ENCODE results near the gene STING1. TPM values are rescaled to one million over a fixed set of nuclear protein-coding genes. Genes with fewer than 3 reads are reported as not detected.
A peak's percentile ranks its signal among the peaks of the same experiment; 100 is the strongest.
"Not testable (repeated sequence)": the region's sequence is repeated elsewhere in the genome, so short reads cannot be mapped to it uniquely, and the experiment has no call there.

The STING1 gene
- 353 TPM for total RNA-seq

DNA sequence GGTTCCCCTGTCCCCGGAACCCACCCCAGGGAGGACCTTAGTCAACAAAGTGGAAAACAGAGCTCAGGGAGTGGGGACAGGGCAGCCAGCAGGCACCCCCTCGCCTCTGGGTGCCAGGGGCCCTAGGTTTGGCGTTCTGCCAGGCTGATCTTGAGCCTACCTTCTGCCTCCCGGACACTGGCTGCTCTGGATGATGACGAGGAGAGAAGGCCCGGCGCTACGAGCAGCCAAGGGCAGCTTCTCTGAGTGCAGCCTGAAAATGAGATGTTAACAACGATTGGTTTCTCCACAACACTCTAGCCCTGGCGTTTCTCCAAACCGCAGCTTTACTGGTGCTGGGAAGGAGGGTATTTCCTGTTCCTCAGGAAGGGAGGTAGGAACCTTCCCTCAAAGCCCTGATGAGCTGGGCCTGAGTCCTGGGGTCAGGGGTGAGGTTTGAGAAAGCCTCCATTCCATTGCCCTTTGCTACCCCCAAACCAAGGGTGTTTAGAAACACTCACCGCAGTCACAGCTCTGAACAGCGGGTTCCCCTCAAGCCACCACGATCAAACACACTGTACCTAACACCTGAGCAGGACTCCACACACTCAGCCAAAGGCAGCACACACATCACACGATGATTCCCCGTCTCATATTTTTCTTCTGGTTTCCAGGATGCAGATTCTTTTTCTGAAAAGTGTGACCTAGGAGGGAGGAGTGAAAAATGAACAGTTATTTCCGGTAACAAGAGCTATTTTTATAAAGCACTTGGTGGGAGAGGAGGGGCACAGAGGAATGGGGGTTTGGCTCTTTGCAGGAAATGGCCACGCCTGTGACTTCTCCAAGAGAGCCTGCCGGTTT lies at the start of gene STING1:
STING1 (minus strand) TSS at position 709 of the 840 bp plus-strand sequence. CDS start 1,054 bp downstream, outside the sequence.
- DNase-seq (ENCODE audit: low read depth in 2 of 3, low spot score in 2 of 3): peak in 2 of 3 donors; percentile 84 to 90

DNA sequence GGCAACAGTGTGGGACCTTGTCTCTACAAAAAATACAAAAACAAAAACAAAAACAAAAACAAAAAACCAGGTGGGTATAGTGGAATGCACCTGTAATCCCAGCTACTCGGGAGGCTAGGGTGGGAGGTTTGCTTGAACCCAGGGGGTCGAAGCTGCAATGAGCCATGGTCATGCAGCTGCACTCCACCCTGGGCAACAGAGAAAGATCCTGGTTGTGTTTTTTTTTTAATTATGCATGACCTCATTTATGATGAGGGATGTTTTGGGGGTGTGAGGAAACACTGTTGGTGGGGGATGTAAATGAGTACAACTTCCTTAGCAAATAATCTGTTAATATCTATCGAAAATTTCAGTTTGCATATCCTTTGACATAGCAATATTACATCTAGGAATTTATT lies 49.2 kb upstream of the STING1 start:
- no peak for DNase-seq (ENCODE audit: low read depth in 2 of 3, low spot score in 2 of 3)

DNA sequence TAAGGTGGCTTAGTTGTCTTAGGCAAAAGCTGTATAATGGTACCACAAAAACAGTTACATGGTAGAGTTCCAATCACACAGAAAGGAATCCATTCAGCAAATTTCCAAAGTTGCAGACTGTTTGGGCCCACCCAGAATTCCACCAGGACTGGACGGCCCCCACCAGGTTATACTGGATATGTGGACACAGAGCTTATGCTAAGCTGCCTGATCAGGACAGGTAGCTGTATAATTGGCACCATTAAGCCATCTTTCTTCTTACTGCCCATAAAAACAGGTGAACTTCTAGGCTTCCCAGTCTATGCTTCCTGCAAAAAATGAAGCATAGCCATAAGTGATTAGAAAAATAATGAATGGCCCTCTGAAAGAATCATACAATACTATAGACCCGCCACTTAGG lies 47.5 kb upstream of the STING1 start:
- DNase-seq (ENCODE audit: low read depth in 2 of 3, low spot score in 2 of 3): not testable (repeated sequence)

DNA sequence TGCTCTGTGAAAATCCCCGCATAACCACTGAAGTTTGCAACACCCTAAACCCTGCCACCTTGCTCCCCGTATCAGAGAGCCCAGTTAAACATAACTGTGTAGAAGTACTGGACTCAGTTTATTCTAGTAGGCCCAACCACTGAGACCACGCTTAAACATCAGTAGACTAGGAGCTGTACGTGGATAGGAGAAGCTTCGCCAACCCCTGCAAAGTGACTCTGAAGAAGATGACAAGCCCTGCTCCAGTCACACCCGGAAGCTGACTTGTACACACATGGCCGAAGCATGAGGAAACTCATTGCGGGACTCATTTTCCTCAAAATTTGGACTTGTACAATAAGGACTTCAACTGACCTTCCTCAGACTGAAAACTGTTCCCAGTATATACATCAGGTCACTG lies 46.1 kb upstream of the STING1 start:
- DNase-seq (ENCODE audit: low read depth in 2 of 3, low spot score in 2 of 3): not testable (repeated sequence)

DNA sequence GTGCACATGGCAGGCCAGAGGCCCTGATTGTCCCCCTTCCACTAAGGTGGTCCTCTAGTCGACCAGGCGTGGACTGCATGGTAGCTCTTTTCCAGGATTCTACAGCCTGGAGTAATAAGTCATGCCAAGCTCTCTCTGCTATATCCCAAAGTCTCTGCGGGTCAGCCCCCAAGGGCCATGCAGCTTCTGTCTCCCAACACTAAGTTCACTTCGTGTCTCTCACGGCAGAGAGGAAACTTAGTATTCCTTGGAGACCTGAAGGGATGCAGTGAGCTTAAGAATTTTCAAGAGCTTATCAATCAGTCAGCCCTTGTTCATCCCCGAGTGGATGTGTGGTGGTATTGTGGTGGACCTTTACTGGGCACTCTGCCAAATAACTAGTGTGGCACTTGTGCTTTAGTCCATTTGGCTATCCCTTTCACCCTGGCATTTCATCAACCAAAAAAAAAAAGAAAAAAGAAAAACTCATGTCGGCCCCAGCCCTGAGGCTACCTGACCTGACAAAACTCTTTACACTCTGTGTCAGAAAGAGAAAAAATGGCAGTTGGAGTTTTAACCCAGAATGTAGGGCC lies 45.4 kb upstream of the STING1 start:
- not testable (repeated sequence) for DNase-seq (ENCODE audit: low read depth in 2 of 3, low spot score in 2 of 3)

- not testable (repeated sequence) for DNase-seq (ENCODE audit: low read depth in 2 of 3, low spot score in 2 of 3)
Observed at GRCh38 chr5:139527090-139527470, 44.5 kb upstream of the STING1 start.

DNA sequence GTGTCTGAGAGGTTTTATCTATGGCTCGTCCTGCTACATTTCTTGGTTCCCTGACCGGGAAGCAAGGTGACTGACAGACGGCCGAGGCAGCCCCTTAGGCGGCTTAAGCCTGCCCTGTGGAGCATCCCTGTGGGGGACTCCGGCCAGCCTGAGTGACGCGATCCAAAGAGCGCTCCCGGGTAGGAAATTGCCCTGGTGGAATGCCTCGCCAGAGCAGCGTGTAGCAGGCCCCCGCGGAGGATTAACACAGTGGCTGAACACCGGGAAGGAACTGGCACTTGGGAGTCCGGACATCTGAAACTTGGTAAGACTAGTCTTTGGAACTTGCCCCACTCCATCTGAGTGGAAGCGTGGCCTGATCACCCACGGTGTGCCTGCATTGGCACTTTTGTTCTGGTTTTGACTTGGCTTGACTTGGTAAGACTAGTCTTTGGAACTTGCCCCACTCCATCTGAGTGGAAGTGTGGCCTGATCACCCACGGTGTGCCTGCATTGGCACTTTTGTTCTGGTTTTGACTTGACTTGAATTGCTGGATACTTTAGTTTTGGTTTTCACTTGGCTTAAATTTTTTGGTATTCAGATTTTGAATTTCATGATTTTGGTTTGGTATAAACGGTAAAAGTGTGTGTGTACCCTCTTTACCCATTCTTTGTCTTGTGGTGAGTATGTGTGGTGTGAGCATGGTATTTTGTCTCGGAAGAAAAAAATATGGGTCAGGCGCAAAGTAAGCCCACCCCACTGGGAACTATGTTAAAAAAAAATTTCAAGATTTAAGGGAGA lies 43.9 kb upstream of the STING1 start:
- not testable (repeated sequence) for DNase-seq (ENCODE audit: low read depth in 2 of 3, low spot score in 2 of 3)

GRCh38 chr5:139525586-139526308 lies 43.2 kb upstream of the STING1 start:
- DNase-seq (ENCODE audit: low read depth in 2 of 3, low spot score in 2 of 3): not testable (repeated sequence)

- DNase-seq (ENCODE audit: low read depth in 2 of 3, low spot score in 2 of 3): no peak
Observed at GRCh38 chr5:139524940-139525585, 42.5 kb upstream of the STING1 start.

- no peak for DNase-seq (ENCODE audit: low read depth in 2 of 3, low spot score in 2 of 3)
Observed at GRCh38 chr5:139524446-139524845, 41.9 kb upstream of the STING1 start.

DNA sequence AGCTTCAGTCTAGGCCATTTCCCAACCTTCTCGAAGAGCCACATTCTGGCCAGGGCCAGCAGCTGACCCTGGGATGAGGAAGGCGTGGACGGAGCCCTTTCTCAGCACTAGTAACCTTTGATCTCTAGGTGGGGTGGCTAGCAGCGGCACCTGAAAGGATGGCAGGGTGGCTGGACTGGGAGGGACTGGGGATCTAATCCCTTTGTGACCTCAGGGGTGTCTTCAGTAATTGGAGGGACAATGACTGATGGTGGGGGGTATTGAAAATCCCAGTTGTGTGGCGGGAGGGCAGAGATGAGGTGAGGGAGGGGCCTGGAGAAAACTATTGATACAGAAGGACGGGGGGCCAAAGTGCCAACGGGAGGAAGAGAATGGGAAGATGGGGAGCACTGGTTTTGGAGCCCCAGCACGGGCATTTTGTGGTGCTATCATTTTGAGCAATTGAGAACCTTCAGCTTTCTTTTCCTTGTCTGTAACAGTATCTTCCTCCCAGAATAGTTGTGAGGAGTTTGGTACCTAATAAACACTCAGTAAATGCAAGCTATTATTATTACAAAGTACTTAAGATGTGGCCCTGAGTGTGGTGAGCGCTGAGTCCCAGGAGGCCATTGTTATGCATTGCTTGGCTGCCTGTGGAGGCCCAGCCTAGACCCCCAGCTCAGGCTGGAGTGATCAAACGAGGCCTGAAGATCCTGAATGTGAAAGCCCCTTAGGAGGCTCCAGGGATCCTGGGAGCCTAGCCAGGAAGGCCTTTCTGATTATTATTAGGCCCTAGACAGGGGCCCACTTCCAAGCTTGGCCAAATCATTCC lies 41.3 kb upstream of the STING1 start:
- DNase-seq (ENCODE audit: low read depth in 2 of 3, low spot score in 2 of 3): no peak

GRCh38 chr5:139517683-139518564 lies 35.4 kb upstream of the STING1 start:
- peak; percentile 86 to 90 (median 88) for DNase-seq (ENCODE audit: low read depth in 2 of 3, low spot score in 2 of 3)

DNA sequence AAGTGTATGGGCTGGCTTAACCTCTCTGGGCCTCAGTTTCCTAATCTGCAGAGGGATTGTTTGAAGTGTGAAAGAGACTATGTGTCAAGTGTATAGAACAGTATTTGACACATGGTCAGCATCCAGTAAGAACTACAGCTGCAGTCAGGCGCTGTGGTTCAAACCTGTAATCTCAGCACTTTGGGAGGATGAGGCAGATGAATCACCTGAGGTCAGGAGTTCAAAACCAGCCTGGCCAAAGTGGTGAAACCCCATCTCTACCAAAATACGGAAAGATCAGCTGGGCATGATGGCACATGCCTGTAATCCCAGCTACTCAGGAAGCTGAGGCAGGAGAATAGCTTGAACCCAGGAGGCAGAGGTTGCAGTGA lies 31.9 kb upstream of the STING1 start:
- DNase-seq (ENCODE audit: low read depth in 2 of 3, low spot score in 2 of 3): no peak

DNA sequence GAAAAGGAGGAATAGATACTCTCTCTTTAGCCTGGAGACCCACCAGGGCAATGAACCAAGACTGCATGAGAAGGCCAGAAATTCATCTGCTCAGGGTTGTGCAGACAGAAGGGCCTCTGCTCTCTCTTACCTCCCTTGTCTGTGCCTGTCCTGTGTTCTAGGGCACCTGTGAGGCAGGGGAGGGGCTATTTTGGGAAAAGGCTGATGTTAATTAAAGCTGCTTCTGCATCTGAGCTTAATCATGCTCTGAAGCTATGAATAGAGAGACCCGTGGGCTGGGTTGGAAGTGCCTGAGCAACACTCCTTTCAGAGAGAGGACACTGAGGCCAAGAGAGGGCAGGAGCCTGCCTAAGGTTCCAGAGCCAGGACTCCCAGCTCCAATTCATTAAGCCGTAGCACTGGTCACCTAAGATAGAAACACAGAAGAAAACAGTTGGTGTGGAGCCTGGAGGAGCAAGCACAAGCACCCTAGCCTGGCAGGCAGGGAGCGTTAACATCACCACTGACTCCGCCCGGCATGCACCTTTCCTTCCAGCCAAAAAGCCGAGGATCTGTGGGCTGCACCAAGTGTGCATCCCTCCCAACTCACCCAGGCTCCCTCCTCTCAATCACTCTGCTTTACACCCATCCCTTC lies 31.4 kb upstream of the STING1 start:
- DNase-seq (ENCODE audit: low read depth in 2 of 3, low spot score in 2 of 3): no peak

DNA sequence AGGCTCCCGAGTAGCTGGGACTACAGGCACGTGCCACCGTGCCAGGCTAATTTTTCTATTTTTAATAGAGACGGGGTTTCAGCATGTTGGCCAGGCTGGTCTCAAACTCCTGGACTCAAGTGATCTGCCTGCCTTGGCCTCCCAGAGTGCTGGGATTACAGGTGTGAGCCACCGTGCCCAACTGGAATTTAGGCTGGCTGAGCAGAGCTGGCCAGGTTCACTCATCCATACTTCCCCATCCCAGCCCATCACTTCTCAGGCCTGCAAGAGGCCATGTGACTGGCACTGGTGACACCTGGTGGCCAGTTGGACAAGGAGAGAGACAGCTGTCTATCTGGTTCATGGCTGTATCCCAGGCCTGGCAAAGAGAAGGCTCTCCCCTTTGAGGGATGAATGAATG lies 30.9 kb upstream of the STING1 start:
- peak; percentile 58 to 86 (median 78) for DNase-seq (ENCODE audit: low read depth in 2 of 3, low spot score in 2 of 3)

DNA sequence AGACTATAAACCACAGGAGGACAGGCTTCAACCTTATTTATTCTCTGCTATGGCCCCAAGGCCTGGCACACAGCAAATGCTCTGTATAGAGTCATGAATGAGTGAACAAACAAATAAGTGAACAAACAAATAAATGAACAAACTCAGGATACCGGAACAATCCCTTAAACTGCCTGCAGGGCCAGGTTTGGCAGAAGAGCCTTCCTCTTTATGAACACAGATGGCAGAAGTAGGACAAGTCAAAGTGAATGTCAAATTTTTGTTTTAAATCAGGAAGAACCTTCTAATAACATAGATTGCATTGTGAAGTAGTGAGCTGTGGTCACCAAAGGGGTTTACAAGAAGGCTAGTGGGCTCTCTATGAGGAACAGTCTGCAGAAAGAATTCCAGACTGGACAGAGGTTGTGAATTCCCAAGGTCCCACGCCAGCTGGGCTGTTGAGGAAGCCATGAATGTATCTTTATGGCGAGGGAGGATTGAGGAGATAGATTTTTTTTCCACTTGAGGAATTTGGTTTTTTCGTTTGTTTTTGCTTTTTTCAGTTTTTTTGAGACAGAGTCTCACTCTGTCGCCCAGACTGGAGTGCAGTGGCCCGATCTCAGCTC lies 30.3 kb upstream of the STING1 start:
- DNase-seq (ENCODE audit: low read depth in 2 of 3, low spot score in 2 of 3): peak in 1 of 3 donors; percentile 49

DNA sequence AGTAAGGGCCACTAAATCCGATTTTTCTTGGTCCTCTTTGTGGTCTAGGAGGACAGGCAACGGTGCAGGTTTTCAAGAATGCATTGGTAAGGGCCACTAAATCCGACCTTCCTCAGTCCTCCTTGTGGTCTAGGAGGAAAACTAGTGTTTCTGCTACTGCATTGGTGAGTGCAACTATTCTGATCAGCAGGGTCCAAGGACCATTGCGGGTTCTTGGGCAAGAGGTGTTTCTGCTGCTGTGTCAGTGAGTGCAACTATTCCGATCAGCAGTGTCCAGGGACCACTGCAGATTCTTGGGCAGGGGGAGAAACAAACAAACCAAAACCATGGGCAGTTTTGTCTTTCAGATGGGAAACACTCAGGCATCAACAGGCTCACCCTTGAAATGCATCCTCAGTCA lies 22.2 kb upstream of the STING1 start:
- DNase-seq (ENCODE audit: low read depth in 2 of 3, low spot score in 2 of 3): not testable (repeated sequence)

- DNase-seq (ENCODE audit: low read depth in 2 of 3, low spot score in 2 of 3): not testable (repeated sequence)
Observed at GRCh38 chr5:139503879-139504278, 21.3 kb upstream of the STING1 start.

All from hematopoietic multipotent progenitor cell (in vitro differentiated cells).